Measurements from ENCODE around the gene PTPRA.

- no peak for TF ChIP-seq BACH2 (CRISPR knock-in tag; IDR thresholded peaks at IDR 0.05; ENCODE audit: borderline replicate concordance)
- TF ChIP-seq TOX (CRISPR knock-in tag; IDR thresholded peaks at IDR 0.05; ENCODE audit: borderline replicate concordance), result no peak
- no peak for TF ChIP-seq TCF4 (CRISPR knock-in tag; IDR thresholded peaks at IDR 0.05; ENCODE audit: borderline replicate concordance)
- no peak for TF ChIP-seq PATZ1 (CRISPR knock-in tag; IDR thresholded peaks at IDR 0.05; ENCODE audit: borderline replicate concordance)
- TF ChIP-seq RARB (CRISPR knock-in tag; IDR thresholded peaks at IDR 0.05), result no peak
- TF ChIP-seq GLIS3 (CRISPR knock-in tag; IDR thresholded peaks at IDR 0.05), result no peak
- TF ChIP-seq POU6F1 (CRISPR knock-in tag; IDR thresholded peaks at IDR 0.05; ENCODE audit: borderline replicate concordance, low read depth), result no peak
Observed at GRCh38 chr20:2889209-2889608, 15.9 kb downstream of the PTPRA start.

All from SK-N-SH treated with all-trans-retinoic acid at 6 μM for 48 hours (cell line).